Calu3 (cell line): ENCODE measurements around the gene CDON. TPM values are rescaled to one million over a fixed set of nuclear protein-coding genes. Genes with fewer than 3 reads are reported as not detected.

Experiments used
- BruUV-seq: library from RNA; stranded (reverse); fragments of 400-500 nt; replicated peaks from 2 replicates; lab custom pipeline; 2021; lab: Mats Ljungman, UMichigan
- CTCF ChIA-PET: fragments of 300-600 bp; sonication (Branson Sonifier 250); formaldehyde crosslinking; loops from one replicate; lab custom pipeline; 2022; ENCODE audit warnings: antibody characterized with exemption; lab: Charles Lee
- DNase-seq: peaks from one replicate; pipeline ENCODE4 v3.0.0; 2022
- H3K27ac Mint-ChIP-seq: one replicate; pipeline ENCODE4 v1.8.0; 2022; ENCODE audit warnings: mixed read lengths; ENCODE audit not compliant: unreplicated experiment
- H3K27me3 Mint-ChIP-seq: one replicate; pipeline ENCODE4 v1.8.0; 2022; ENCODE audit warnings: mixed read lengths; ENCODE audit not compliant: unreplicated experiment
- H3K36me3 Mint-ChIP-seq: one replicate; pipeline ENCODE4 v1.8.0; 2022; ENCODE audit warnings: mild to moderate bottlenecking, moderate library complexity, mixed read lengths; ENCODE audit not compliant: insufficient read depth, unreplicated experiment
- H3K4me1 Mint-ChIP-seq: one replicate; pipeline ENCODE4 v1.8.0; 2022; ENCODE audit warnings: mild to moderate bottlenecking, low read depth, mixed read lengths; ENCODE audit not compliant: unreplicated experiment
- H3K4me3 Mint-ChIP-seq: one replicate; pipeline ENCODE4 v1.8.0; 2022; ENCODE audit warnings: mild to moderate bottlenecking, low read depth, moderate library complexity, mixed read lengths; ENCODE audit not compliant: unreplicated experiment
- H3K9me3 Mint-ChIP-seq: one replicate; pipeline ENCODE4 v1.8.0; 2022; ENCODE audit warnings: low read depth, mixed read lengths; ENCODE audit not compliant: unreplicated experiment
- intact Hi-C: fragments of 100-400 bp; cut with micrococcal nuclease; formaldehyde crosslinking; loops from one replicate; pipeline ENCODE4 v1.10.0; 2022; ENCODE audit not compliant: unreplicated experiment
- total RNA-seq: library from RNA; stranded (reverse); gene quantifications from 2 replicates; pipeline ENCODE4 v1.2.3, GENCODE V29; 2022
- TF ChIP-seq, protein P1 (sequence below): fragments of 200-600 bp; IDR thresholded peaks from one replicate; pipeline ENCODE4 v1.8.0; 2022; ENCODE audit warnings: antibody characterized with exemption; ENCODE audit not compliant: unreplicated experiment

CDON gene
- total RNA-seq, 1 experiment from 2014 or later = 14.8 TPM

DNA sequence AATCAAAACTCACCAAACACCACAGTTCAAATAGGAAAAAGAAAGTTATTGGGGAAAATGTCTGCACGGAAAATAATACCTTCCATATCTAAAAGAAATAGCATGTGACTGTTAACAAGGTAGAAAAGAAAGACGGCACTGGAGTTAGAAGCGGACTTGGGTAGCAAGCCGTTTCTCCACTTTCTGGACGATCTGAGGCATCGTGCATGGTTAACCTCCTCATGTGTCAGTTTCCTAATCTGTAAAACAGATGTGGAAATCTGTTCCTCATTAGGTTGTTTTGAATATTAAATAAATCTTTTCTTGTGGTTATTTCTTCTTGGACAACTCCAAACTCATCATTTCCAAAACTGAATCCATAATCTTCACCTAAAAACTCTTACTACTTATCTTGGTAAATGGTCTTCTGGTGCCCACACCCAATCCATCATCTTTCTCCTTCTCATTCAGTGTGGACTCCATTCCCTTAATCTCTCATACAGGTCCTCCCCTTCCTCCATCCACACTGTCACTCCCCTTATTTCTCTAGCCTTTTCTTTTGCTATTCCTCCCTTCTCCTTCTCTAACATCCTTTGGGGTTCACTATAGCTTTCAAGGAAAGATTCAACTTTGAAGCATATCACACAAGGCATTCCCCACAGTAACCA, 63.3 kb downstream of the CDON start:
- no peak overlapping the region for H3K4me3 Mint-ChIP-seq
- no peak for DNase-seq
- no peaks in the 10 kb centered on the region for H3K4me1 Mint-ChIP-seq
- CTCF ChIA-PET = no interaction called here
- BruUV-seq = no TSS peak
- no peak overlapping the region for H3K27ac Mint-ChIP-seq
- no peaks in the 10 kb centered on the region for H3K9me3 Mint-ChIP-seq
- TF ChIP-seq, protein P1, sequence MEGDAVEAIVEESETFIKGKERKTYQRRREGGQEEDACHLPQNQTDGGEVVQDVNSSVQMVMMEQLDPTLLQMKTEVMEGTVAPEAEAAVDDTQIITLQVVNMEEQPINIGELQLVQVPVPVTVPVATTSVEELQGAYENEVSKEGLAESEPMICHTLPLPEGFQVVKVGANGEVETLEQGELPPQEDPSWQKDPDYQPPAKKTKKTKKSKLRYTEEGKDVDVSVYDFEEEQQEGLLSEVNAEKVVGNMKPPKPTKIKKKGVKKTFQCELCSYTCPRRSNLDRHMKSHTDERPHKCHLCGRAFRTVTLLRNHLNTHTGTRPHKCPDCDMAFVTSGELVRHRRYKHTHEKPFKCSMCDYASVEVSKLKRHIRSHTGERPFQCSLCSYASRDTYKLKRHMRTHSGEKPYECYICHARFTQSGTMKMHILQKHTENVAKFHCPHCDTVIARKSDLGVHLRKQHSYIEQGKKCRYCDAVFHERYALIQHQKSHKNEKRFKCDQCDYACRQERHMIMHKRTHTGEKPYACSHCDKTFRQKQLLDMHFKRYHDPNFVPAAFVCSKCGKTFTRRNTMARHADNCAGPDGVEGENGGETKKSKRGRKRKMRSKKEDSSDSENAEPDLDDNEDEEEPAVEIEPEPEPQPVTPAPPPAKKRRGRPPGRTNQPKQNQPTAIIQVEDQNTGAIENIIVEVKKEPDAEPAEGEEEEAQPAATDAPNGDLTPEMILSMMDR = no peak
- H3K27me3 Mint-ChIP-seq = no peaks in the 10 kb centered on the region
- intact Hi-C loops = no loop called here
- no peaks in the 10 kb centered on the region for H3K36me3 Mint-ChIP-seq

DNA sequence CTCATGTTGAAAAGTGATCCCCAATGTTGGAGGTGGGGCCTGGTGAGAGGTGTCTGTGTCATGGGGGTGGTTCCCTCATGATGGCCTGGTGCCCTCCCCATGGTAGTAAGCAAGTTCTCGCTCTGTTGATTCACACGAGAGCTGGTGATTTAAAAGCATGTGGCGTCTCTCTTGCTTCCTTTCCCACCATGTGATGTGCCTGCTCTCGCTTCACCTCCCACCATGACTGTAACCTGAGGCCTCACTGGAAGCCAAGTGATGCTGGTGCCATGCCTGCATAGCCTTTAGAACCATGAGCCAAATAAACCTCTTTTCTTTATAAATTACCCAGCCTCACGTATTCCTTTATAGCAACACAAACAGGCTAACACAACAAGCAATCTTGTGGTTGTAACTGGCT, 64.4 kb downstream of the CDON start:
- Mint-ChIP-seq H3K27me3 (no peaks in the 10 kb centered on the region), H3K4me3 (no peak overlapping the region), H3K9me3 (no peaks in the 10 kb centered on the region), H3K27ac (no peak overlapping the region), H3K4me1 (no peaks in the 10 kb centered on the region), H3K36me3 (no peaks in the 10 kb centered on the region)
- TF ChIP-seq, protein P1 = no peak
- intact Hi-C loops = no loop called here
- DNase-seq = no peak
- CTCF ChIA-PET = no interaction called here
- BruUV-seq = no TSS peak

DNA sequence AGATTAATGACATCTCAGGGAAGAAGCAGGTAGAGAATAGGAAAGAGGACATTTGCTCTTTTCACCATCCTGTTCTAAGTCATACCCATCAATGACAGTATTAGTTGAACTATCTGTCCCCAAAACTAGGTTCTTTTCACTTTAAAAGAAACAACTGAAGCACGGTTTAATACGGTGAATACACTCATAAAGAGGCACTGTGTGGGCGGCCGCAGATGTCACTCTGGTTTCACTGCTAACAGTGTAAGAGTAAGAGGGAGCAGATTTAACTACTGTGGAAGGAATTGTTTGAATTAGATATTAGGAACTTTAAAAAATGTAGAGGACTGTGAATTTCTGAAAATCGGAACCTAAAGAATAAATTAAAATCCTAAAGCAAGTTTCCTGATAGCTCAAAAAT, 67.4 kb downstream of the CDON start:
- Mint-ChIP-seq H3K36me3 (no peaks in the 10 kb centered on the region), H3K4me1 (no peaks in the 10 kb centered on the region), H3K9me3 (no peaks in the 10 kb centered on the region), H3K27me3 (no peaks in the 10 kb centered on the region), H3K4me3 (no peak overlapping the region), H3K27ac (no peak overlapping the region)
- BruUV-seq = no TSS peak
- TF ChIP-seq, protein P1 = no peak
- DNase-seq = no peak
- intact Hi-C loops = no loop called here
- CTCF ChIA-PET = no interaction called here

DNA sequence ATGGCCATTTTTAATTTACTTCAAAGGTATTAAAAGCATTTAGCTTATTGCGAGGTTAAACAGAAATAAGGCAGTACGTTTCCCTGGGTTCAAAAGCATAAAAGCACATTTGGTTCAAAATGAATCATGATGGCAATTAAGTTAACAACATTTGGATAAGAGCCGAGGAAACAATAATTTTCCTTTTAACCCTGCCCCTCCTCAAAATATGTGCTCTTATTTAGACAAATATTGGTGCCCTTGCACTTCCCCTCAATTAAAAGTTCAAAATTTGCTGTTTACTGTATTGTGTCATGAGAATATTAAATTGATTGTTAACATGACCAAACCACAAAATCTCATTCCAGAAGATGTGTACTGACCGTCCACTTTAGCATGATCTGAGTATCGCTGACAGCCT, 68.2 kb downstream of the CDON start:
- no peak overlapping the region for H3K4me3 Mint-ChIP-seq
- H3K27ac Mint-ChIP-seq = no peak overlapping the region
- BruUV-seq = no TSS peak

More for the DNA sequence above, 68.2 kb downstream of the CDON start:
- H3K9me3 Mint-ChIP-seq = no peaks in the 10 kb centered on the region
- CTCF ChIA-PET = no interaction called here
- H3K27me3 Mint-ChIP-seq = no peaks in the 10 kb centered on the region
- no peaks in the 10 kb centered on the region for H3K4me1 Mint-ChIP-seq
- H3K36me3 Mint-ChIP-seq = no peaks in the 10 kb centered on the region
- intact Hi-C loops = no loop called here
- DNase-seq = no peak
- TF ChIP-seq, protein P1 = no peak
